Lower leg skin (tissue), 4 donors: ENCODE data around the gene SCRN2. TPM values are rescaled to one million over a fixed set of nuclear protein-coding genes. Genes with fewer than 3 reads are reported as not detected.

Source experiments
- DNase-seq, 2 donors: peaks; one replicate each; pipeline ENCODE4 v3.0.0-alpha.2; 2019; ENCODE audit warnings: low spot score in 2 of 2
- H3K4me3 ChIP-seq: fragments of 200-600 bp; sonication (generic); 2 replicates; pipeline ENCODE4 v1.5.1; 2017; ENCODE audit warnings: mild to moderate bottlenecking, low read depth; ENCODE audit not compliant: poor library complexity, severe bottlenecking
- POLR2A ChIP-seq, 2 donors: fragments of 450-650 bp; IDR thresholded peaks; one replicate each; pipeline ENCODE4 v1.6.1; 2016 to 2017; ENCODE audit warnings: antibody characterized with exemption in 2 of 2, mild to moderate bottlenecking in 1 of 2, moderate library complexity in 1 of 2
- WGBS, 2 donors: methylation state at CpG; one replicate each; pipeline ENCODE4 v1.1.5; 2018; 5-methylcytosine and 5-hydroxymethylcytosine counted together
- intact Hi-C: fragments of 100-400 bp; cut with DNase I; formaldehyde crosslinking; loops from one replicate; pipeline ENCODE4 v1.15.0; 2023; ENCODE audit warnings: low total_unique reads
- total RNA-seq, 4 donors: library from RNA; depleted of rRNA; stranded (reverse); fragments of >200 nt; gene quantifications; one replicate each; pipeline ENCODE4 v1.1.0, GENCODE V29; 2016
- TF ChIP-seq, protein P1 (sequence below), 3 donors: fragments of 450-650 bp; IDR thresholded peaks; one replicate each; pipeline ENCODE4 v1.5.1; 2016; ENCODE audit warnings: antibody characterized with exemption in 3 of 3, mild to moderate bottlenecking in 3 of 3, moderate library complexity in 2 of 3

SCRN2 gene
- total RNA-seq, 4 donors from 2014 or later, result 23.1 to 37.9 (median 28.3) TPM

DNA sequence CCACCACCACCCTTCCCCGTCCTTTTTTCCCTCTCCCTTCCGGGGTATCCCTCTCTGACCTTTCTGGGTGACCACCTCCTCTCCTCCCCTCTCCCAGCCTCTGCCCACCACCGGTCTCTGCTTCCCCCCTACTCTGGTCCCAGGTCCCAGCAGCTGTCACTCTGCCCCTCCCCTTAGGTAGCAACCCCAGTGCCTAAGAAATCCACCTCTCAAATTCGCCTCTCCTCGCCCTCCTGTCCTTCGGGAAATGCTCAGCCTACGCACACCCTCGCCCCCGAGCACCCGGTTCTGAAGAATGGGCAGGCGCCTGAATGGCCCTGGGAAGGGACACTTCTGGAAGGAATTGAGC lies 10.7 kb upstream of the SCRN2 start:
- no peak for DNase-seq
- TF ChIP-seq, protein P1, sequence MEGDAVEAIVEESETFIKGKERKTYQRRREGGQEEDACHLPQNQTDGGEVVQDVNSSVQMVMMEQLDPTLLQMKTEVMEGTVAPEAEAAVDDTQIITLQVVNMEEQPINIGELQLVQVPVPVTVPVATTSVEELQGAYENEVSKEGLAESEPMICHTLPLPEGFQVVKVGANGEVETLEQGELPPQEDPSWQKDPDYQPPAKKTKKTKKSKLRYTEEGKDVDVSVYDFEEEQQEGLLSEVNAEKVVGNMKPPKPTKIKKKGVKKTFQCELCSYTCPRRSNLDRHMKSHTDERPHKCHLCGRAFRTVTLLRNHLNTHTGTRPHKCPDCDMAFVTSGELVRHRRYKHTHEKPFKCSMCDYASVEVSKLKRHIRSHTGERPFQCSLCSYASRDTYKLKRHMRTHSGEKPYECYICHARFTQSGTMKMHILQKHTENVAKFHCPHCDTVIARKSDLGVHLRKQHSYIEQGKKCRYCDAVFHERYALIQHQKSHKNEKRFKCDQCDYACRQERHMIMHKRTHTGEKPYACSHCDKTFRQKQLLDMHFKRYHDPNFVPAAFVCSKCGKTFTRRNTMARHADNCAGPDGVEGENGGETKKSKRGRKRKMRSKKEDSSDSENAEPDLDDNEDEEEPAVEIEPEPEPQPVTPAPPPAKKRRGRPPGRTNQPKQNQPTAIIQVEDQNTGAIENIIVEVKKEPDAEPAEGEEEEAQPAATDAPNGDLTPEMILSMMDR (IDR thresholded peaks at IDR 0.05), result no peak
- TF ChIP-seq POLR2A (IDR thresholded peaks at IDR 0.05), result no peak
- 26 to 37% methylated on average over 11 of the region's 11 CpGs for WGBS, 2 donors
- no peak overlapping the region for H3K4me3 ChIP-seq
- intact Hi-C loops, result loop anchor here (2.0 kb wide), 1 partner anchor 217 kb away; no protein-coding TSS in a partner anchor

DNA sequence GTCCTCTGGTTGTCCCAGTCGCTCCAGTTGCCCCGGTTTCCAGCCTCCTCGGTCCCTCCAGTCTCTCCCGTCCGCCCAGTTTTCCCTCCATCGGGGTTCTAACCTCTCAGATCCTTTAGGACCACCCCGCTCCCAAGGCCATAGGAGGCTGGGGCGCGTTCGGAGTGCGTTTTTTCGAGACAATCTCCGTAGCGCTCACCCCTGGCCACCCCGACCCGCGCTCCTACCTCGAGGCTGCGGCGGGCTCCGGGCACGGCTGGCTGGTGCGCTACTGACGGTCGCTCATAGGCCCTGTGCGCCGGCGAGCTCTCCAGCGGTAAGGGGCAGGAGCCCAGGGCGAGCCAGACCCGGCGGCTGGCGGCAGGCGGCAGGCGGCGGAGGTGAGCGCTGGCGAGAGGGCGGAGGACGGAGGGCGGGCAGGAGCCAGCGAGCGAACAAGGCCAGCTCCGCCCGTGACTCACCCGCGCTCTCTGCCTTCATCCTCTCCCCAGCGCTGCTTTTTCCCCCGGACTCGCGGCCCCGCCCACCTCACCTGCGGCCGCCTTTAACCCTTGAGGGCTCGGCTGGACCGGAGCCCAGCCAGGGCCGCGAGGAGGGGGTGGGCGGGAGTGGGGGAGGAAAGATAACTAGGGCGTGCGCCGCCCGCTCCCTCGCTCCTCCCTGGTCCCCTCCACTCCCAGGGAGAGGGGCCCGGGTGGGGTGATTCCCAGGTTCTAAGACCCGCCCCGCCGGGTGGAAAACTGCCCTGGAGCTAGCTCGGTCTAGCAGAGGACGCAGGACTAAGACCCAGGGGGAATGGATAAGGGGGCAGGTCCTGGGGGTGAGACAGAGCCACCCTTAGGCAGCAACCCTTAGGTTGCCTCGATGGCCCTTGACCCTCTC lies 9.9 kb upstream of the SCRN2 start, which contains the start of gene SP6:
SP6 (minus strand) TSS at position 472 of the 882 bp plus-strand sequence. CDS start 2,734 bp downstream, outside the sequence.
- 5 to 9% methylated on average over 31 to 60 of the region's 71 CpGs for WGBS, 2 donors
- no peak for TF ChIP-seq POLR2A (IDR thresholded peaks at IDR 0.05)
- TF ChIP-seq, protein P1 (IDR thresholded peaks at IDR 0.05), result no peak
- DNase-seq, result peak in 1 of 2 donors; percentile 34
- intact Hi-C loops, result loop anchor here (2.0 kb wide), 1 partner anchor 218 kb away; no protein-coding TSS in a partner anchor
- H3K4me3 ChIP-seq, result peak within 1 kb of the TSS; percentile 21

DNA sequence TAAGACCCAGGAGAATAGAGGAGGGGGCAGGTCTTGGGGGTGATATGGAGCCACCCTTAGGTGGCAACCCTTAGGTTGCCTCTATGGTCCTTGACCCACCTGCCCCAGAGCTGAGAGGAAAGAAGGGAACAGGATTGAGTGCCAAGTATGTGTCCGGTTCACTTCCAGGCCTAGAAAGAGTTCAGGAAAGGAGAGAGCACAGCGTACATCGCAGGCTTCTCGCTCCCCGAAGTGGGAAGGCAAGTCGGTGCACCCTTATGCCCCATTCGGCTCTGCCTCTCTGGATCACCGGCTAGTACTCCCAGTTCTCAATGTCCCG lies 9.3 kb upstream of the SCRN2 start:
- TF ChIP-seq, protein P1 (IDR thresholded peaks at IDR 0.05), result no peak
- no peak for TF ChIP-seq POLR2A (IDR thresholded peaks at IDR 0.05)
- no peak for DNase-seq
- peak overlapping the region; percentile 21 for H3K4me3 ChIP-seq
- intact Hi-C loops, result loop anchor here (2.0 kb wide), 1 partner anchor 218 kb away; no protein-coding TSS in a partner anchor
- 22 to 45% methylated on average over 9 of the region's 9 CpGs for WGBS, 2 donors

DNA sequence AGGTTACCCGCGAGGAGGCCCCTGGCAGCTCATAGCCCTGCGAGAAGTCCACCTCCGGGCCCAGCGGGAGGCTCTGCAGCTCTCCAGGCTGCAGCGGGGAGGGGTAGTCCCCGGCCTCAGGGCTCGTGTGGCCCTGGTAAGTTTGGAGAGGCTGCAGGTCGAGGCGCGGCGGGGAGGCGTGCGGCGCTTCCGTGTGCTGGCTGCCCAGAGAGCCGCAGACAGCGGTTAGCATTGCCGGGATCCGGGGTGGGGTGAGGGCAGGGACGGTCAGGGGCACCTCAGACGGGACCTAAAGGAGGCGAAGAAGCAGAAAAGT lies 7.1 kb upstream of the SCRN2 start:
- no peak for TF ChIP-seq POLR2A (IDR thresholded peaks at IDR 0.05)
- TF ChIP-seq, protein P1 (IDR thresholded peaks at IDR 0.05), result no peak
- intact Hi-C loops, result loop anchor here (2.0 kb wide), 1 partner anchor 99 kb away; no protein-coding TSS in a partner anchor
- no peak for DNase-seq
- WGBS, 2 donors, result 66 to 71% methylated on average over 18 to 23 of the region's 23 CpGs
- H3K4me3 ChIP-seq, result no peak overlapping the region

DNA sequence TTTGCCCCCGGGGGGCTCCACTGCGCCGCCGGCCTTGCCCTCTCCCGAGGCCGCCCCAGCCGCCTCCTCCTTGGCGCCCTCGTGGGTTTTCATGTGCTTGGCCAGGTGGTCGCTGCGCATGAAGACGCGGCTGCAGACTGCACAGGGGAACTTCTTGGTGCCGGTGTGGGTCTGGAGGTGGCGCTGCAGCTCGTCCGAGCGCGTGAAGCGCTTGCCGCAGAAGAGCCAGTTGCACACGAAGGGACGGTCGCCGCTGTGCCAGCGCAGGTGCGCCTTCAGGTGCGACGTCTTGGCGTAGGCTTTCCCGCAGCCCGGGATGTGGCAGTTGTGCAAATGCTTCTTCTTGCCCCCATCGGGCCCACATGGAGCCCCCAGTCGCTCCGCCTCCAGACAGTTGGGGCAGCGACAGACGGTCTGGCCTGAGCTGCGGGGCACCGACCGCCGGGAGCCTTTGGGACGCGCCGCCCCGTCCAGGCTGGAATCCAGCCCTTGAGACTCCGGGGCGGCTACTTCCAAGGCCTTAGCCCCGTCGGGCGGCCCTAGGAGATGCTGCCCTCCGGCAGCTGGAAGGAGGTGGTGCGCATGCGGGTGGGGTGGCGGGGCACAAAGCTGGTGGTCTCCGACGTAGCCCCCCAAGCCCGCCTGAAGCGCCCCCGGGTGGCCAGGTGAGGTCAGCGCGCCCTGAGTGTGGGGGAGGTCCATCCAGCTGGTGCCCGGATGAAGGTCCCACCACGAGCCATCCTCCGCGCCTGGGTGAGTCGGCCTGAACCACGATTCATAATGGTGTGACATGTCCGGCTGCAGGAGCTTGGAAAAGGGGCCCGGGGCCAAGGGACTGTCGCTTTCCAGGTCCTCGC lies 6.5 kb upstream of the SCRN2 start:
- TF ChIP-seq POLR2A (IDR thresholded peaks at IDR 0.05), result no peak
- TF ChIP-seq, protein P1 (IDR thresholded peaks at IDR 0.05), result no peak
- DNase-seq, result no peak
- intact Hi-C loops, result loop anchor here (2.0 kb wide), 1 partner anchor 99 kb away; no protein-coding TSS in a partner anchor
- no peak overlapping the region for H3K4me3 ChIP-seq
- 29 to 37% methylated on average over 22 to 49 of the region's 71 CpGs for WGBS, 2 donors
